ENCODE data around the gene SYNDIG1. TPM values are rescaled to one million over a fixed set of nuclear protein-coding genes. Genes with fewer than 3 reads are reported as not detected.

SYNDIG1 gene
- total RNA-seq, 1 donor from 2014 or later = 5.6 TPM

GRCh38 chr20:24487240-24487639 lies 17.8 kb downstream of the SYNDIG1 start:
- DNase-seq (ENCODE audit: low spot score) = no peak
- Mint-ChIP-seq H3K9me3 (ENCODE audit: low read depth) (no peaks in the 10 kb centered on the region), H3K4me1 (ENCODE audit: low read depth) (no peaks in the 10 kb centered on the region)

GRCh38 chr20:24487648-24488047 lies 18.2 kb downstream of the SYNDIG1 start:
- H3K27ac Mint-ChIP-seq (ENCODE audit: unreplicated experiment) = no peak overlapping the region
- peaks cover 3% of the 10 kb centered on the region for H3K27me3 Mint-ChIP-seq (ENCODE audit: low read depth)
- no peaks in the 10 kb centered on the region for H3K4me1 Mint-ChIP-seq (ENCODE audit: low read depth)
- H3K4me3 Mint-ChIP-seq (ENCODE audit: unreplicated experiment) = no peak overlapping the region
- H3K36me3 Mint-ChIP-seq (ENCODE audit: low read depth) = peaks cover 6% of the 10 kb centered on the region
- H3K9me3 Mint-ChIP-seq (ENCODE audit: low read depth) = no peaks in the 10 kb centered on the region
- no peak for TF ChIP-seq CTCF (IDR thresholded peaks at IDR 0.05)
- peak; percentile 50 for DNase-seq (ENCODE audit: low spot score)

More at GRCh38 chr20:24487240-24487639, 17.8 kb downstream of the SYNDIG1 start:
- no peak for TF ChIP-seq CTCF (IDR thresholded peaks at IDR 0.05)
- H3K4me3 Mint-ChIP-seq (ENCODE audit: unreplicated experiment) = no peak overlapping the region
- peaks cover 3% of the 10 kb centered on the region for H3K27me3 Mint-ChIP-seq (ENCODE audit: low read depth)
- peaks cover 6% of the 10 kb centered on the region for H3K36me3 Mint-ChIP-seq (ENCODE audit: low read depth)
- H3K27ac Mint-ChIP-seq (ENCODE audit: unreplicated experiment) = no peak overlapping the region

GRCh38 chr20:24488064-24488799 lies 18.8 kb downstream of the SYNDIG1 start:
- peaks cover 3% of the 10 kb centered on the region for H3K27me3 Mint-ChIP-seq (ENCODE audit: low read depth)
- H3K36me3 Mint-ChIP-seq (ENCODE audit: low read depth) = peaks cover 6% of the 10 kb centered on the region
- no peak overlapping the region for H3K4me3 Mint-ChIP-seq (ENCODE audit: unreplicated experiment)
- H3K4me1 Mint-ChIP-seq (ENCODE audit: low read depth) = no peaks in the 10 kb centered on the region
- no peak overlapping the region for H3K27ac Mint-ChIP-seq (ENCODE audit: unreplicated experiment)
- TF ChIP-seq CTCF (IDR thresholded peaks at IDR 0.05) = no peak
- DNase-seq (ENCODE audit: low spot score) = peak; percentile 69
- H3K9me3 Mint-ChIP-seq (ENCODE audit: low read depth) = no peaks in the 10 kb centered on the region

GRCh38 chr20:24488800-24489175 lies 19.4 kb downstream of the SYNDIG1 start:
- no peaks in the 10 kb centered on the region for H3K4me1 Mint-ChIP-seq (ENCODE audit: low read depth)
- H3K36me3 Mint-ChIP-seq (ENCODE audit: low read depth) = peaks cover 6% of the 10 kb centered on the region
- H3K27ac Mint-ChIP-seq (ENCODE audit: unreplicated experiment) = no peak overlapping the region
- no peak overlapping the region for H3K4me3 Mint-ChIP-seq (ENCODE audit: unreplicated experiment)
- no peak for TF ChIP-seq CTCF (IDR thresholded peaks at IDR 0.05)
- peak; percentile 53 for DNase-seq (ENCODE audit: low spot score)
- H3K9me3 Mint-ChIP-seq (ENCODE audit: low read depth) = no peaks in the 10 kb centered on the region
- peaks cover under 1% of the 10 kb centered on the region for H3K27me3 Mint-ChIP-seq (ENCODE audit: low read depth)

GRCh38 chr20:24489193-24489592 lies 19.8 kb downstream of the SYNDIG1 start:
- Mint-ChIP-seq H3K4me1 (ENCODE audit: low read depth) (no peaks in the 10 kb centered on the region), H3K36me3 (ENCODE audit: low read depth) (peaks cover 6% of the 10 kb centered on the region), H3K9me3 (ENCODE audit: low read depth) (no peaks in the 10 kb centered on the region), H3K4me3 (ENCODE audit: unreplicated experiment) (no peak overlapping the region), H3K27me3 (ENCODE audit: low read depth) (peaks cover 1% of the 10 kb centered on the region), H3K27ac (ENCODE audit: unreplicated experiment) (peak overlapping the region; percentile 38)
- no peak for TF ChIP-seq CTCF (IDR thresholded peaks at IDR 0.05)
- DNase-seq (ENCODE audit: low spot score) = no peak
